ENCODE data around the gene CNTN4.

The CNTN4 gene

GRCh38 chr3:2568929-2569328, 470.3 kb downstream of the CNTN4 start:
- H3K9me3 ChIP-seq (ENCODE audit: control insufficient read depth, low read length), result no peaks in the 10 kb centered on the region
- H3K4me1 ChIP-seq (ENCODE audit: control insufficient read depth, insufficient read depth, low read length, poor library complexity, severe bottlenecking), result no peaks in the 10 kb centered on the region
- 84 to 90% methylated on average over 6 to 7 of the region's 7 CpGs for WGBS, 2 experiments (ENCODE audit: insufficient coverage in 2 of 2)
- no peak overlapping the region for H3K4me3 ChIP-seq (ENCODE audit: extremely low read depth, insufficient read depth, low read length, poor library complexity, severe bottlenecking)
- no peaks in the 10 kb centered on the region for H3K36me3 ChIP-seq (ENCODE audit: control insufficient read depth, insufficient read depth, low read length)
- H3K27ac ChIP-seq (ENCODE audit: low read depth, low read length, severe bottlenecking), result no peak overlapping the region

- 93% methylated on average over 3 of the region's 4 CpGs for WGBS, 2 experiments (ENCODE audit: insufficient coverage in 2 of 2)
- Histone ChIP-seq H3K27ac (ENCODE audit: low read depth, low read length, severe bottlenecking) (no peak overlapping the region), H3K4me1 (ENCODE audit: control insufficient read depth, insufficient read depth, low read length, poor library complexity, severe bottlenecking) (no peaks in the 10 kb centered on the region), H3K36me3 (ENCODE audit: control insufficient read depth, insufficient read depth, low read length) (no peaks in the 10 kb centered on the region), H3K9me3 (ENCODE audit: control insufficient read depth, low read length) (no peaks in the 10 kb centered on the region), H3K4me3 (ENCODE audit: extremely low read depth, insufficient read depth, low read length, poor library complexity, severe bottlenecking) (no peak overlapping the region)
Observed at GRCh38 chr3:2577571-2577970, 478.9 kb downstream of the CNTN4 start.

GRCh38 chr3:2578560-2578959, 479.9 kb downstream of the CNTN4 start:
- no peaks in the 10 kb centered on the region for H3K9me3 ChIP-seq (ENCODE audit: control insufficient read depth, low read length)
- no peak overlapping the region for H3K27ac ChIP-seq (ENCODE audit: low read depth, low read length, severe bottlenecking)
- no peaks in the 10 kb centered on the region for H3K36me3 ChIP-seq (ENCODE audit: control insufficient read depth, insufficient read depth, low read length)
- no peak overlapping the region for H3K4me3 ChIP-seq (ENCODE audit: extremely low read depth, insufficient read depth, low read length, poor library complexity, severe bottlenecking)
- WGBS, 2 experiments (ENCODE audit: insufficient coverage in 2 of 2), result 63% methylated on average over 3 of the region's 3 CpGs; no CpG with 5 or more reads in 1 of the 2 experiments
- H3K4me1 ChIP-seq (ENCODE audit: control insufficient read depth, insufficient read depth, low read length, poor library complexity, severe bottlenecking), result no peaks in the 10 kb centered on the region

- H3K9me3 ChIP-seq (ENCODE audit: control insufficient read depth, low read length), result no peaks in the 10 kb centered on the region
- no peaks in the 10 kb centered on the region for H3K4me1 ChIP-seq (ENCODE audit: control insufficient read depth, insufficient read depth, low read length, poor library complexity, severe bottlenecking)
- 84 to 98% methylated on average over 2 to 4 of the region's 4 CpGs for WGBS, 2 experiments (ENCODE audit: insufficient coverage in 2 of 2)
- no peak overlapping the region for H3K4me3 ChIP-seq (ENCODE audit: extremely low read depth, insufficient read depth, low read length, poor library complexity, severe bottlenecking)
- H3K36me3 ChIP-seq (ENCODE audit: control insufficient read depth, insufficient read depth, low read length), result no peaks in the 10 kb centered on the region
- no peak overlapping the region for H3K27ac ChIP-seq (ENCODE audit: low read depth, low read length, severe bottlenecking)
Observed at GRCh38 chr3:2579206-2579605, 480.5 kb downstream of the CNTN4 start.

GRCh38 chr3:2583046-2583445, 484.4 kb downstream of the CNTN4 start:
- no CpG with 5 or more reads among the region's 2 CpGs for WGBS, 2 experiments (ENCODE audit: insufficient coverage in 2 of 2)
- Histone ChIP-seq H3K4me3 (ENCODE audit: extremely low read depth, insufficient read depth, low read length, poor library complexity, severe bottlenecking) (no peak overlapping the region), H3K9me3 (ENCODE audit: control insufficient read depth, low read length) (no peaks in the 10 kb centered on the region), H3K36me3 (ENCODE audit: control insufficient read depth, insufficient read depth, low read length) (no peaks in the 10 kb centered on the region), H3K27ac (ENCODE audit: low read depth, low read length, severe bottlenecking) (no peak overlapping the region), H3K4me1 (ENCODE audit: control insufficient read depth, insufficient read depth, low read length, poor library complexity, severe bottlenecking) (no peaks in the 10 kb centered on the region)

- Histone ChIP-seq H3K36me3 (ENCODE audit: control insufficient read depth, insufficient read depth, low read length) (no peaks in the 10 kb centered on the region), H3K27ac (ENCODE audit: low read depth, low read length, severe bottlenecking) (no peak overlapping the region), H3K9me3 (ENCODE audit: control insufficient read depth, low read length) (no peaks in the 10 kb centered on the region), H3K4me1 (ENCODE audit: control insufficient read depth, insufficient read depth, low read length, poor library complexity, severe bottlenecking) (no peaks in the 10 kb centered on the region), H3K4me3 (ENCODE audit: extremely low read depth, insufficient read depth, low read length, poor library complexity, severe bottlenecking) (no peak overlapping the region)
- WGBS, 2 experiments (ENCODE audit: insufficient coverage in 2 of 2), result 88 to 96% methylated on average over 4 of the region's 6 CpGs
Observed at GRCh38 chr3:2589336-2589969, 490.8 kb downstream of the CNTN4 start.

- WGBS, 2 experiments (ENCODE audit: insufficient coverage in 2 of 2), result 84% methylated on average over 2 to 3 of the region's 4 CpGs
- Histone ChIP-seq H3K27ac (ENCODE audit: low read depth, low read length, severe bottlenecking) (no peak overlapping the region), H3K4me3 (ENCODE audit: extremely low read depth, insufficient read depth, low read length, poor library complexity, severe bottlenecking) (no peak overlapping the region), H3K9me3 (ENCODE audit: control insufficient read depth, low read length) (no peaks in the 10 kb centered on the region), H3K36me3 (ENCODE audit: control insufficient read depth, insufficient read depth, low read length) (no peaks in the 10 kb centered on the region), H3K4me1 (ENCODE audit: control insufficient read depth, insufficient read depth, low read length, poor library complexity, severe bottlenecking) (no peaks in the 10 kb centered on the region)
Observed at GRCh38 chr3:2595486-2595885, 496.8 kb downstream of the CNTN4 start.

- Histone ChIP-seq H3K4me1 (ENCODE audit: control insufficient read depth, insufficient read depth, low read length, poor library complexity, severe bottlenecking) (no peaks in the 10 kb centered on the region), H3K36me3 (ENCODE audit: control insufficient read depth, insufficient read depth, low read length) (no peaks in the 10 kb centered on the region), H3K4me3 (ENCODE audit: extremely low read depth, insufficient read depth, low read length, poor library complexity, severe bottlenecking) (no peak overlapping the region), H3K9me3 (ENCODE audit: control insufficient read depth, low read length) (no peaks in the 10 kb centered on the region), H3K27ac (ENCODE audit: low read depth, low read length, severe bottlenecking) (no peak overlapping the region)
- 80 to 82% methylated on average over 1 to 3 of the region's 3 CpGs for WGBS, 2 experiments (ENCODE audit: insufficient coverage in 2 of 2)
Observed at GRCh38 chr3:2597615-2598014, 498.9 kb downstream of the CNTN4 start.

- Histone ChIP-seq H3K36me3 (ENCODE audit: control insufficient read depth, insufficient read depth, low read length) (no peaks in the 10 kb centered on the region), H3K27ac (ENCODE audit: low read depth, low read length, severe bottlenecking) (no peak overlapping the region), H3K9me3 (ENCODE audit: control insufficient read depth, low read length) (no peaks in the 10 kb centered on the region), H3K4me1 (ENCODE audit: control insufficient read depth, insufficient read depth, low read length, poor library complexity, severe bottlenecking) (no peaks in the 10 kb centered on the region), H3K4me3 (ENCODE audit: extremely low read depth, insufficient read depth, low read length, poor library complexity, severe bottlenecking) (no peak overlapping the region)
- no CpG with 5 or more reads among the region's 1 CpG for WGBS, 2 experiments (ENCODE audit: insufficient coverage in 2 of 2)
Observed at GRCh38 chr3:2599471-2599870, 500.8 kb downstream of the CNTN4 start.

- H3K36me3 ChIP-seq (ENCODE audit: control insufficient read depth, insufficient read depth, low read length), result no peaks in the 10 kb centered on the region
- no peaks in the 10 kb centered on the region for H3K4me1 ChIP-seq (ENCODE audit: control insufficient read depth, insufficient read depth, low read length, poor library complexity, severe bottlenecking)
- no peaks in the 10 kb centered on the region for H3K9me3 ChIP-seq (ENCODE audit: control insufficient read depth, low read length)
- H3K4me3 ChIP-seq (ENCODE audit: extremely low read depth, insufficient read depth, low read length, poor library complexity, severe bottlenecking), result no peak overlapping the region
- H3K27ac ChIP-seq (ENCODE audit: low read depth, low read length, severe bottlenecking), result no peak overlapping the region
- 88% methylated on average over 3 of the region's 5 CpGs for WGBS, 2 experiments (ENCODE audit: insufficient coverage in 2 of 2)
Observed at GRCh38 chr3:2603692-2604289, 505.1 kb downstream of the CNTN4 start.

GRCh38 chr3:2614578-2614977, 515.9 kb downstream of the CNTN4 start:
- H3K36me3 ChIP-seq (ENCODE audit: control insufficient read depth, insufficient read depth, low read length), result no peaks in the 10 kb centered on the region
- H3K27ac ChIP-seq (ENCODE audit: low read depth, low read length, severe bottlenecking), result no peak overlapping the region
- H3K9me3 ChIP-seq (ENCODE audit: control insufficient read depth, low read length), result no peaks in the 10 kb centered on the region
- WGBS, 2 experiments (ENCODE audit: insufficient coverage in 2 of 2), result 94 to 95% methylated on average over 3 of the region's 3 CpGs
- no peaks in the 10 kb centered on the region for H3K4me1 ChIP-seq (ENCODE audit: control insufficient read depth, insufficient read depth, low read length, poor library complexity, severe bottlenecking)
- no peak overlapping the region for H3K4me3 ChIP-seq (ENCODE audit: extremely low read depth, insufficient read depth, low read length, poor library complexity, severe bottlenecking)
